ENCODE data around the gene ASB18. TPM values are rescaled to one million over a fixed set of nuclear protein-coding genes. Genes with fewer than 3 reads are reported as not detected.

ASB18 gene
- not detected for total RNA-seq (ENCODE audit: unreplicated experiment)
- long read RNA-seq: 0 reads

DNA sequence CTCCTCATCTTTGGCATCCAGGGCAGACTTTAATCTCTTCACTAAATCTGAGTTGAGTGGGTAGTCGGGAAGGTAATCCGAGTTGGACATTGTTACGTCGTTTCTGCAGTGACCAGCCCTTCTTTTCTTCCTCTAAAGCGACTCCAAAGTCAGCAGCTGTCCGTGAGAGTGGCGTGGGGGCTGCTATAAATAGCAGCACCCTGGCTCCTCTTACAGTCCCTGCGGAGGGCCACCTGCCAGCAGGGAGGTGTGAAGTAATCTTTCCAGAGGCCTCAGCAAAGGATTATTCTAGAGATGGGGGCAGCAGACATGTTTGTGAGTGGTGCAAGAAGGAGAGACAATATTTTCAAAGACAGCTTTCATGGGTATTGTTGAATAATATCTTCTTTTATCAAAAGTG, at the start of gene ASB18:
TSS of gene ASB18 (minus strand) at position 151 of the 400 bp plus-strand sequence. CDS start at position 90, 61 bp downstream.
- Mint-ChIP-seq H3K27me3 (ENCODE audit: unreplicated experiment) (peaks cover 6% of the 10 kb centered on the region), H3K4me3 (ENCODE audit: unreplicated experiment) (no peak within 1 kb of the TSS), H3K27ac (ENCODE audit: unreplicated experiment) (no peak within 1 kb of the TSS), H3K4me1 (ENCODE audit: unreplicated experiment) (peaks cover 3% of the 10 kb centered on the region), H3K9me3 (ENCODE audit: unreplicated experiment) (no peaks in the 10 kb centered on the region), H3K36me3 (ENCODE audit: low read depth, unreplicated experiment) (no peaks in the 10 kb centered on the region)
- no peak for DNase-seq (ENCODE audit: low spot score)
- no peak for TF ChIP-seq CTCF (IDR thresholded peaks at IDR 0.05; ENCODE audit: unreplicated experiment)

DNA sequence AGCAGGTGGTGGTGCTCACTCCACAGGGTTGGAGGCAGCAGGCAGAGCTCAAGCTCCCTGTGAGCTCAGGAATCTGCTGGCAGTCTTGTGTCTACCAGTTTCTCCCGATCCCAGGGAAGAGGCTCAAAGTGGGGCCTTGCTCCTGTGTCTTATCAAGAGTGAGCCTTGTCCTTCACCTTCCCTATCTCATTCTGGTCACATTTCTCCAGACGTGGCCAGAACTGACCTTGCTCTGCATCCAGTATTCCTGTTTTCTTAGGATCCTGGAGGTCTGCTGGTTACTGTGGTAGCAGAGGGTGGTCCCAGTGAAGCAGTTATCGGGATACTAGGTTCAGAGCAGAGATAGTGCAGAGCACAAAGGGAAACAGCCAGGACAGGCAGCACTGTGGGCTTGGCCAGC, 47.1 kb upstream of the ASB18 start:
- Mint-ChIP-seq H3K27ac (ENCODE audit: unreplicated experiment) (no peak overlapping the region), H3K9me3 (ENCODE audit: unreplicated experiment) (no peaks in the 10 kb centered on the region), H3K27me3 (ENCODE audit: unreplicated experiment) (peaks cover 3% of the 10 kb centered on the region), H3K4me1 (ENCODE audit: unreplicated experiment) (no peaks in the 10 kb centered on the region), H3K4me3 (ENCODE audit: unreplicated experiment) (no peak overlapping the region), H3K36me3 (ENCODE audit: low read depth, unreplicated experiment) (no peaks in the 10 kb centered on the region)
- no peak for DNase-seq (ENCODE audit: low spot score)
- TF ChIP-seq CTCF (IDR thresholded peaks at IDR 0.05; ENCODE audit: unreplicated experiment): no peak

GRCh38 chr2:236309669-236310029, 45.4 kb upstream of the ASB18 start:
- peak; percentile 77 for TF ChIP-seq CTCF (IDR thresholded peaks at IDR 0.05; ENCODE audit: unreplicated experiment)
- Mint-ChIP-seq H3K36me3 (ENCODE audit: low read depth, unreplicated experiment) (no peaks in the 10 kb centered on the region), H3K9me3 (ENCODE audit: unreplicated experiment) (no peaks in the 10 kb centered on the region), H3K4me3 (ENCODE audit: unreplicated experiment) (no peak overlapping the region), H3K27ac (ENCODE audit: unreplicated experiment) (no peak overlapping the region), H3K4me1 (ENCODE audit: unreplicated experiment) (no peaks in the 10 kb centered on the region), H3K27me3 (ENCODE audit: unreplicated experiment) (peaks cover 3% of the 10 kb centered on the region)
- DNase-seq (ENCODE audit: low spot score): peak; percentile 68

GRCh38 chr2:236308855-236309668, 44.9 kb upstream of the ASB18 start:
- Mint-ChIP-seq H3K27ac (ENCODE audit: unreplicated experiment) (no peak overlapping the region), H3K4me3 (ENCODE audit: unreplicated experiment) (no peak overlapping the region), H3K27me3 (ENCODE audit: unreplicated experiment) (peaks cover 3% of the 10 kb centered on the region), H3K36me3 (ENCODE audit: low read depth, unreplicated experiment) (no peaks in the 10 kb centered on the region), H3K4me1 (ENCODE audit: unreplicated experiment) (no peaks in the 10 kb centered on the region), H3K9me3 (ENCODE audit: unreplicated experiment) (no peaks in the 10 kb centered on the region)
- TF ChIP-seq CTCF (IDR thresholded peaks at IDR 0.05; ENCODE audit: unreplicated experiment): no peak
- DNase-seq (ENCODE audit: low spot score): no peak

DNA sequence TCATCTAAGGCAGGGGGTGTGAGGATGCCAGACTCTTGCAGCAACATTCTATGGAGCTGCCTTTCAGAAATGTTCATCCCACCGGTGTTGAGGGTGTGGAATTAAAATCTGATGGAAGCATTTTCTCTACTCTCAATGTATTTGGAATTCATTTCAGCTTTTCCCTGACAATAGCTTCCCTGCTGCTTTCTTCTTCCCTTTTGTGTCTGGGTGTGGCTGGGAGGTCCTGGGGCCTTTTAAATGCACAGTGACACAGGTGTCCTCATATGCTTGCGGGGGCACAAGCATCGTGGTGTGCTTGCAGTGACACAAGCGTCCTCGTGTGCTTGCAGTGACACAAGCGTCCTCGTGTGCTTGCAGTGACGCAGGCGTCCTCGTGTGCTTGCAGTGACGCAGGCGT, 43.4 kb upstream of the ASB18 start:
- H3K27ac Mint-ChIP-seq (ENCODE audit: unreplicated experiment): no peak overlapping the region
- no peaks in the 10 kb centered on the region for H3K36me3 Mint-ChIP-seq (ENCODE audit: low read depth, unreplicated experiment)
- DNase-seq (ENCODE audit: low spot score): no peak
- no peaks in the 10 kb centered on the region for H3K9me3 Mint-ChIP-seq (ENCODE audit: unreplicated experiment)
- peaks cover 3% of the 10 kb centered on the region for H3K27me3 Mint-ChIP-seq (ENCODE audit: unreplicated experiment)
- no peak overlapping the region for H3K4me3 Mint-ChIP-seq (ENCODE audit: unreplicated experiment)
- H3K4me1 Mint-ChIP-seq (ENCODE audit: unreplicated experiment): no peaks in the 10 kb centered on the region
- no peak for TF ChIP-seq CTCF (IDR thresholded peaks at IDR 0.05; ENCODE audit: unreplicated experiment)

Measured in endothelial cell (in vitro differentiated cells).